Fibroblast of lung (primary cell): ENCODE measurements around the gene SAE1.
A peak's percentile ranks its signal among the peaks of the same experiment; 100 is the strongest.

ENCODE experiments used
- CTCF ChIP-seq, 2 donors: IDR thresholded peaks in 1 of 2; conservative IDR thresholded peaks in 1 of 2; 1 replicate in 1 of 2; 2 replicates in 1 of 2; pipeline ENCODE4 v1.5.1; 2011 to 2012; ENCODE audit warnings: low read length in 2 of 2, control low read depth in 1 of 2, inconsistent platforms in 1 of 2, low read depth in 1 of 2, mild to moderate bottlenecking in 1 of 2
- EZH2 ChIP-seq: IDR thresholded peaks from 2 replicates; pipeline ENCODE4 v1.5.1; 2012; ENCODE audit warnings: low read length, control low read depth, mild to moderate bottlenecking; ENCODE audit errors: missing control alignments

GRCh38 chr19:47124937-47125668 lies 5.5 kb upstream of the SAE1 start:
- TF ChIP-seq CTCF (conservative IDR thresholded peaks at IDR 0.05 in 1 of 2, IDR thresholded peaks at IDR 0.05 in 1 of 2; ENCODE audit: low read depth in 1 of 2, low read length in 2 of 2): peak; percentile 57 to 60
- no peak for TF ChIP-seq EZH2
